ENCODE data around the gene ATP11C. TPM values are rescaled to one million over a fixed set of nuclear protein-coding genes. Genes with fewer than 3 reads are reported as not detected.

The ATP11C gene
- polyA plus RNA-seq, 1 donor (not counting 4 experiments of a cell fraction or from before 2014, with no cell fraction given): 14.0 TPM

DNA sequence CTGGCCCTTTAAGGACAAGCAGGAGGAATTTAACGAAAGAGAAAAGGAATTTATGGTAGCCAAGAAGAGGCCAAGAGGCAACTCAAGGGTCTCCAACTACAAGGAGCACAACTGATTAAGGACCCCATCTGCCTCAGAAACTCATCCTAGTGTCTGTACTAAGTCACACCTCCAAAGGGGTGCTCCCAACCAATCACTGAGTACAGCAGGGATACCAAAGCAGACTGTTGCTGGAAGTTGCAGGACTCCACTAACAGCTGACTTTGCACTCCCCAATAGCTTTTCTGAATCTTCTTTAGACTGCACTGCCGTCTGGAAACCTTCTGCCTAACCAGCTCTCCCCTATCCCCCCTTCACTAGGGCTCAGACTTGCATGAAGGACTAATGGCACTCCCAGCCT is 50.6 kb downstream of the ATP11C start:
- no peak overlapping the region for H3K9ac ChIP-seq (ENCODE audit: control insufficient read depth, extremely low read depth, insufficient read depth, low read length)
- H3K4me3 ChIP-seq (ENCODE audit: control insufficient read depth in 2 of 3, extremely low read depth in 1 of 3, insufficient read depth in 2 of 3, low read depth in 1 of 3, low read length in 3 of 3): no peak overlapping the region
- no peak for DNase-seq (ENCODE audit: low read depth, low spot score)
- no peaks in the 10 kb centered on the region for H3K9me3 ChIP-seq (ENCODE audit: control insufficient read depth, low read depth, low read length)
- no peak for FAIRE-seq
- no peak for TF ChIP-seq CTCF (optimal IDR thresholded peaks at IDR 0.05 in 1 of 3, IDR thresholded peaks at IDR 0.05 in 1 of 3, conservative IDR thresholded peaks at IDR 0.05 in 1 of 3; ENCODE audit: extremely low read depth in 1 of 3, insufficient read depth in 2 of 3, low read length in 3 of 3)
- TF ChIP-seq EZH2 (IDR thresholded peaks at IDR 0.05; ENCODE audit: low read length): no peak
- dilution Hi-C loops (cut with MboI; ENCODE audit: extremely low pct_ligation_motif_present, low sequenced_read_pairs): no loop called here
- no peak overlapping the region for H2AFZ ChIP-seq (ENCODE audit: control insufficient read depth, low read length)
- peaks cover 10% of the 10 kb centered on the region for H3K4me1 ChIP-seq (ENCODE audit: control insufficient read depth, extremely low read depth, insufficient read depth, low read length)
- H3K36me3 ChIP-seq (ENCODE audit: control insufficient read depth in 2 of 2, extremely low read depth in 1 of 2, insufficient read depth in 2 of 2, low read length in 2 of 2): no peaks in the 10 kb centered on the region
- H3K9me1 ChIP-seq (ENCODE audit: control insufficient read depth, extremely low read depth, insufficient read depth, low read length): no peaks in the 10 kb centered on the region
- no peaks in the 10 kb centered on the region for H4K20me1 ChIP-seq (ENCODE audit: control insufficient read depth, extremely low read depth, insufficient read depth, low read length)
- no peaks in the 10 kb centered on the region for H3K27me3 ChIP-seq (ENCODE audit: control insufficient read depth, extremely low read depth, insufficient read depth, low read length)
- H3K27ac ChIP-seq (ENCODE audit: control insufficient read depth, insufficient read depth, low read length): no peak overlapping the region
- peaks cover 5% of the 10 kb centered on the region for H3K79me2 ChIP-seq (ENCODE audit: control insufficient read depth, insufficient read depth, low read length)
- H3K4me2 ChIP-seq (ENCODE audit: control insufficient read depth, extremely low read depth, insufficient read depth, low read depth, low read length): no peak overlapping the region

DNA sequence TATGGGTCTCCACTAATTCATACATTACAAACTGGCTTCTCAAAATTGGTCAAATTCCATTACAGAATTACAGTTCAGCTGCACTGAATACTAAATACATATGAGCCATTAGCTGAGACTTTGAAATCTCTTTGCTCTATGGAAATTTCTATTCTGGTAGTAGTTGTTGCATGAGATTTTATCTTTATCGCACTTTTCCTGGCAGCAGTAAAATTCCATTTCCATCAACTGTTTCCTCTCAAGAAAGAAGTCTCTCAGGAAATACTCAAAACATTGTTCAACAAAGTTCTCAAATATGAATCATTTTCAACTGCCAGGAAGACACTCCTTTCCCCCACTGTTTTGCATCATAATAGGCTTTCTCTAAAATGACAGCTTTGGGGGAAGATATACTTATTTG is 51.3 kb downstream of the ATP11C start:
- H3K9me1 ChIP-seq (ENCODE audit: control insufficient read depth, extremely low read depth, insufficient read depth, low read length): no peaks in the 10 kb centered on the region
- no peak for FAIRE-seq
- H2AFZ ChIP-seq (ENCODE audit: control insufficient read depth, low read length): no peak overlapping the region
- no peaks in the 10 kb centered on the region for H4K20me1 ChIP-seq (ENCODE audit: control insufficient read depth, extremely low read depth, insufficient read depth, low read length)
- no peak overlapping the region for H3K4me2 ChIP-seq (ENCODE audit: control insufficient read depth, extremely low read depth, insufficient read depth, low read depth, low read length)
- no peak overlapping the region for H3K4me3 ChIP-seq (ENCODE audit: control insufficient read depth in 2 of 3, extremely low read depth in 1 of 3, insufficient read depth in 2 of 3, low read depth in 1 of 3, low read length in 3 of 3)
- peaks cover 10% of the 10 kb centered on the region for H3K4me1 ChIP-seq (ENCODE audit: control insufficient read depth, extremely low read depth, insufficient read depth, low read length)
- no peaks in the 10 kb centered on the region for H3K36me3 ChIP-seq (ENCODE audit: control insufficient read depth in 2 of 2, extremely low read depth in 1 of 2, insufficient read depth in 2 of 2, low read length in 2 of 2)
- H3K9me3 ChIP-seq (ENCODE audit: control insufficient read depth, low read depth, low read length): no peaks in the 10 kb centered on the region
- no peak for DNase-seq (ENCODE audit: low read depth, low spot score)
- H3K9ac ChIP-seq (ENCODE audit: control insufficient read depth, extremely low read depth, insufficient read depth, low read length): no peak overlapping the region
- TF ChIP-seq EZH2 (IDR thresholded peaks at IDR 0.05; ENCODE audit: low read length) (no peak), CTCF (optimal IDR thresholded peaks at IDR 0.05 in 1 of 3, IDR thresholded peaks at IDR 0.05 in 1 of 3, conservative IDR thresholded peaks at IDR 0.05 in 1 of 3; ENCODE audit: extremely low read depth in 1 of 3, insufficient read depth in 2 of 3, low read length in 3 of 3) (no peak)
- dilution Hi-C loops (cut with MboI; ENCODE audit: extremely low pct_ligation_motif_present, low sequenced_read_pairs): no loop called here
- H3K27me3 ChIP-seq (ENCODE audit: control insufficient read depth, extremely low read depth, insufficient read depth, low read length): no peaks in the 10 kb centered on the region
- peaks cover 5% of the 10 kb centered on the region for H3K79me2 ChIP-seq (ENCODE audit: control insufficient read depth, insufficient read depth, low read length)
- peak overlapping the region; percentile 33 for H3K27ac ChIP-seq (ENCODE audit: control insufficient read depth, insufficient read depth, low read length)

Measured in keratinocyte (primary cell).